IPS DF 19.7 (cell line): ENCODE data around the gene NINL.

Experiments
- DNase-seq: peaks from one replicate; pipeline ENCODE4 v3.0.0-alpha.2; 2013; ENCODE audit warnings: low read depth, low spot score

The NINL gene

GRCh38 chr20:25465243-25466135, 119.8 kb downstream of the NINL start:
- DNase-seq: no peak

GRCh38 chr20:25464501-25465242, 120.7 kb downstream of the NINL start:
- DNase-seq: no peak

GRCh38 chr20:25461786-25462545, 123.4 kb downstream of the NINL start:
- no peak for DNase-seq

- no peak for DNase-seq
Measured at GRCh38 chr20:25461281-25461650, 124.1 kb downstream of the NINL start.

GRCh38 chr20:25460566-25461280, 124.6 kb downstream of the NINL start:
- DNase-seq: no peak

- DNase-seq: no peak
Measured at GRCh38 chr20:25459916-25460535, 125.3 kb downstream of the NINL start.

- no peak for DNase-seq
Measured at GRCh38 chr20:25459111-25459830, 126.1 kb downstream of the NINL start.

GRCh38 chr20:25457886-25458680, 127.2 kb downstream of the NINL start:
- no peak for DNase-seq

- DNase-seq: no peak
Measured at GRCh38 chr20:25454153-25454900, 131.0 kb downstream of the NINL start.

GRCh38 chr20:25453035-25453810, 132.1 kb downstream of the NINL start:
- no peak for DNase-seq

GRCh38 chr20:25452333-25452732, 133.0 kb downstream of the NINL start:
- no peak for DNase-seq

GRCh38 chr20:25447671-25448070, 137.7 kb downstream of the NINL start:
- DNase-seq: no peak

- no peak for DNase-seq
Measured at GRCh38 chr20:25444556-25444955, 140.8 kb downstream of the NINL start.

GRCh38 chr20:25439328-25439727, 146.0 kb downstream of the NINL start:
- no peak for DNase-seq

GRCh38 chr20:25437153-25437581, 148.2 kb downstream of the NINL start:
- peak; percentile 40 for DNase-seq

GRCh38 chr20:25424536-25424935, 160.8 kb downstream of the NINL start:
- DNase-seq: no peak

GRCh38 chr20:25422032-25422431, 163.3 kb downstream of the NINL start:
- no peak for DNase-seq

GRCh38 chr20:25421102-25421501, 164.2 kb downstream of the NINL start:
- DNase-seq: no peak
